Measurements from ENCODE around the gene CFLAR. TPM values are rescaled to one million over a fixed set of nuclear protein-coding genes. Genes with fewer than 3 reads are reported as not detected.
A peak's percentile ranks its signal among the peaks of the same experiment; 100 is the strongest.

CFLAR gene
- total RNA-seq, 1 donor from 2014 or later = 54.0 TPM

- DNase-seq (ENCODE audit: low read depth) = no peak
Observed at GRCh38 chr2:201216918-201217317, 101.0 kb downstream of the CFLAR start.

- peak; percentile 76 for DNase-seq (ENCODE audit: low read depth)
Observed at GRCh38 chr2:201218780-201219179, 102.8 kb downstream of the CFLAR start.

- no peak for DNase-seq (ENCODE audit: low read depth)
Observed at GRCh38 chr2:201219328-201220096, 103.5 kb downstream of the CFLAR start.

GRCh38 chr2:201220102-201220570, 104.2 kb downstream of the CFLAR start:
- DNase-seq (ENCODE audit: low read depth) = no peak

GRCh38 chr2:201223089-201224073, 107.4 kb downstream of the CFLAR start:
- no peak for DNase-seq (ENCODE audit: low read depth)

Other genes starting within 250 kb of the CFLAR start
- 36.3 and 42.3 TPM in 2 replicates for gene PPIL3, start 227.1 kb upstream of the CFLAR start, total RNA-seq
- gene NIF3L1, start 226.8 kb upstream of the CFLAR start, total RNA-seq = 16.2 and 34.1 TPM in 2 replicates
- gene ORC2, start 152.5 kb upstream of the CFLAR start, total RNA-seq = 12.6 and 13.6 TPM in 2 replicates
- 5.3 and 9.9 TPM in 2 replicates for gene HYCC2, start 44.5 kb upstream of the CFLAR start, total RNA-seq
- 87.0 and 93.9 TPM in 2 replicates for gene NDUFB3, start 44.2 kb upstream of the CFLAR start, total RNA-seq
- gene CASP10, start 67.0 kb downstream of the CFLAR start, total RNA-seq = 0.48 TPM in 1 of 2 replicates, not detected in the other
- 10.4 and 12.5 TPM in 2 replicates for gene CASP8, start 144.4 kb downstream of the CFLAR start, total RNA-seq
- gene FLACC1, start 241.2 kb downstream of the CFLAR start, total RNA-seq = 1.8 and 2.4 TPM in 2 replicates

Measured in myocyte (in vitro differentiated cells).